ENCODE measurements around the gene SETD7. TPM values are rescaled to one million over a fixed set of nuclear protein-coding genes. Genes with fewer than 3 reads are reported as not detected.

The SETD7 gene
- total RNA-seq, 1 experiment from 2014 or later = 41.6 TPM

DNA sequence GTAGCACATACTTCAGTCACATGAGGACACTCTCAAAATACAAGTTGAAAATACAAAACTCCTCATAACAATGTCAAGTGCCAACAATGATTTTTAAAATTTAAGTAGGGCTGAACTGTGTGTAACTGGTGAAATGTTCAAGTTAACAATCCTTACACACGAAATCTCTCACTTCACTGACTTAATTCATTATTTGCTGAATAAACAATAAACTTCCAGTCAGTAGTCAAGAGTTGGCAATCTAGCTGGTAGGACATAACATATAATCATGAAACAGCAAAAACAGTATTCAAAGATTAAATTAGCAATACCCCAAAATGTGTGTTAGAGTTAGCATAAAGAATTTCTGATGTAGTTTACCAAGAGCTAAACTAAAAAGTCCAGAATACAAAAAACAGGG is 104.0 kb downstream of the SETD7 start:
- Histone ChIP-seq H3K36me3 (ENCODE audit: control insufficient read depth in 1 of 2, insufficient read depth in 2 of 2, low read length in 2 of 2) (no peaks in the 10 kb centered on the region), H3K4me2 (ENCODE audit: low read length) (peak overlapping the region; percentile 89), H3K4me1 (ENCODE audit: control insufficient read depth in 1 of 2, insufficient read depth in 2 of 2, low read length in 2 of 2) (peaks cover 7 to 23% of the 10 kb centered on the region in 2 experiments; a peak in 3 of 4 replicates), H3K9ac (ENCODE audit: low read length) (peak overlapping the region; percentile 83), H3K27ac (ENCODE audit: low read depth, low read length) (peak overlapping the region; percentile 93; the same call in 1 of the 2 replicates), H3K9me3 (ENCODE audit: control insufficient read depth in 1 of 2, insufficient read depth in 1 of 2, low read depth in 1 of 2, low read length in 2 of 2) (no peaks in the 10 kb centered on the region), H3K9me2 (ENCODE audit: insufficient read depth) (no peaks in the 10 kb centered on the region), H3K79me2 (ENCODE audit: insufficient read depth, low read length) (peaks cover 40% of the 10 kb centered on the region), H4K20me1 (ENCODE audit: insufficient read depth) (no peaks in the 10 kb centered on the region), H3K27me3 (ENCODE audit: insufficient read depth, low read length) (no peaks in the 10 kb centered on the region), H3K4me3 (replicated peaks in 1 of 2; ENCODE audit: low read depth in 1 of 2, low read length in 2 of 2) (peak overlapping the region; percentile 72 to 92), H2AFZ (ENCODE audit: low read depth, low read length, poor library complexity, severe bottlenecking) (no peak overlapping the region)
- ChIA-PET RAD21 (ENCODE audit: low non-redundant PET in 1 of 2, low total read pairs in 2 of 2, uncharacterized antibody in 2 of 2, unreplicated experiment in 2 of 2) (no interaction called here), CTCF (no interaction called here), POLR2A (interaction anchor here (1.4 kb wide), 1 partner anchor 12 kb away, joined by 3 read pairs; no protein-coding TSS in a partner anchor)
- intact Hi-C loops (cut with micrococcal nuclease) = no loop called here
- ATAC-seq (no peak), DNase-seq (ENCODE audit: low read depth, low spot score) (no peak)
- no TSS peak for BruUV-seq (replicated peaks)
- TF ChIP-seq, protein P1, sequence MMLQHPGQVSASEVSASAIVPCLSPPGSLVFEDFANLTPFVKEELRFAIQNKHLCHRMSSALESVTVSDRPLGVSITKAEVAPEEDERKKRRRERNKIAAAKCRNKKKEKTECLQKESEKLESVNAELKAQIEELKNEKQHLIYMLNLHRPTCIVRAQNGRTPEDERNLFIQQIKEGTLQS (IDR thresholded peaks at IDR 0.05) = no peak
- no peak for TF ChIP-seq RAD21 (IDR thresholded peaks at IDR 0.05; ENCODE audit: low read depth)
- TF ChIP-seq SP1 (IDR thresholded peaks at IDR 0.05; ENCODE audit: low read depth) = no peak
- no peak for TF ChIP-seq SRF (IDR thresholded peaks at IDR 0.05; ENCODE audit: low read depth)
- TF ChIP-seq CBX3 (IDR thresholded peaks at IDR 0.05; ENCODE audit: low read depth) = no peak
- TF ChIP-seq, protein P2, sequence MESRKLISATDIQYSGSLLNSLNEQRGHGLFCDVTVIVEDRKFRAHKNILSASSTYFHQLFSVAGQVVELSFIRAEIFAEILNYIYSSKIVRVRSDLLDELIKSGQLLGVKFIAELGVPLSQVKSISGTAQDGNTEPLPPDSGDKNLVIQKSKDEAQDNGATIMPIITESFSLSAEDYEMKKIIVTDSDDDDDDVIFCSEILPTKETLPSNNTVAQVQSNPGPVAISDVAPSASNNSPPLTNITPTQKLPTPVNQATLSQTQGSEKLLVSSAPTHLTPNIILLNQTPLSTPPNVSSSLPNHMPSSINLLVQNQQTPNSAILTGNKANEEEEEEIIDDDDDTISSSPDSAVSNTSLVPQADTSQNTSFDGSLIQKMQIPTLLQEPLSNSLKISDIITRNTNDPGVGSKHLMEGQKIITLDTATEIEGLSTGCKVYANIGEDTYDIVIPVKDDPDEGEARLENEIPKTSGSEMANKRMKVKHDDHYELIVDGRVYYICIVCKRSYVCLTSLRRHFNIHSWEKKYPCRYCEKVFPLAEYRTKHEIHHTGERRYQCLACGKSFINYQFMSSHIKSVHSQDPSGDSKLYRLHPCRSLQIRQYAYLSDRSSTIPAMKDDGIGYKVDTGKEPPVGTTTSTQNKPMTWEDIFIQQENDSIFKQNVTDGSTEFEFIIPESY (IDR thresholded peaks at IDR 0.05; ENCODE audit: extremely low read depth, insufficient replicate concordance, low read length) = no peak
- no peak for TF ChIP-seq EZH2phosphoT487 (IDR thresholded peaks at IDR 0.05; ENCODE audit: borderline replicate concordance)
- TF ChIP-seq, protein P3, sequence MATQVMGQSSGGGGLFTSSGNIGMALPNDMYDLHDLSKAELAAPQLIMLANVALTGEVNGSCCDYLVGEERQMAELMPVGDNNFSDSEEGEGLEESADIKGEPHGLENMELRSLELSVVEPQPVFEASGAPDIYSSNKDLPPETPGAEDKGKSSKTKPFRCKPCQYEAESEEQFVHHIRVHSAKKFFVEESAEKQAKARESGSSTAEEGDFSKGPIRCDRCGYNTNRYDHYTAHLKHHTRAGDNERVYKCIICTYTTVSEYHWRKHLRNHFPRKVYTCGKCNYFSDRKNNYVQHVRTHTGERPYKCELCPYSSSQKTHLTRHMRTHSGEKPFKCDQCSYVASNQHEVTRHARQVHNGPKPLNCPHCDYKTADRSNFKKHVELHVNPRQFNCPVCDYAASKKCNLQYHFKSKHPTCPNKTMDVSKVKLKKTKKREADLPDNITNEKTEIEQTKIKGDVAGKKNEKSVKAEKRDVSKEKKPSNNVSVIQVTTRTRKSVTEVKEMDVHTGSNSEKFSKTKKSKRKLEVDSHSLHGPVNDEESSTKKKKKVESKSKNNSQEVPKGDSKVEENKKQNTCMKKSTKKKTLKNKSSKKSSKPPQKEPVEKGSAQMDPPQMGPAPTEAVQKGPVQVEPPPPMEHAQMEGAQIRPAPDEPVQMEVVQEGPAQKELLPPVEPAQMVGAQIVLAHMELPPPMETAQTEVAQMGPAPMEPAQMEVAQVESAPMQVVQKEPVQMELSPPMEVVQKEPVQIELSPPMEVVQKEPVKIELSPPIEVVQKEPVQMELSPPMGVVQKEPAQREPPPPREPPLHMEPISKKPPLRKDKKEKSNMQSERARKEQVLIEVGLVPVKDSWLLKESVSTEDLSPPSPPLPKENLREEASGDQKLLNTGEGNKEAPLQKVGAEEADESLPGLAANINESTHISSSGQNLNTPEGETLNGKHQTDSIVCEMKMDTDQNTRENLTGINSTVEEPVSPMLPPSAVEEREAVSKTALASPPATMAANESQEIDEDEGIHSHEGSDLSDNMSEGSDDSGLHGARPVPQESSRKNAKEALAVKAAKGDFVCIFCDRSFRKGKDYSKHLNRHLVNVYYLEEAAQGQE (IDR thresholded peaks at IDR 0.05; ENCODE audit: low read depth) = no peak
- TF ChIP-seq YY1 (IDR thresholded peaks at IDR 0.05; ENCODE audit: extremely low read depth, insufficient replicate concordance, low read depth, low read length) = no peak
- TF ChIP-seq EGR1 (IDR thresholded peaks at IDR 0.05; ENCODE audit: low read depth) = no peak
- TF ChIP-seq SIN3A (IDR thresholded peaks at IDR 0.05; ENCODE audit: low read depth) = no peak
- TF ChIP-seq EZH2 (IDR thresholded peaks at IDR 0.05) = no peak
- TF ChIP-seq CEBPB (IDR thresholded peaks at IDR 0.05; ENCODE audit: low read depth) = no peak
- no peak for TF ChIP-seq FOSL1 (IDR thresholded peaks at IDR 0.05; ENCODE audit: low read depth)
- no peak for TF ChIP-seq ZFX (IDR thresholded peaks at IDR 0.05)
- TF ChIP-seq POLR2A (IDR thresholded peaks at IDR 0.05; ENCODE audit: borderline replicate concordance, extremely low read depth, insufficient read depth, insufficient read length) = no peak

Data from HCT116 (cell line).